Posterior vena cava (tissue), 2 donors: ENCODE data around the gene C1orf50. TPM values are rescaled to one million over a fixed set of nuclear protein-coding genes. Genes with fewer than 3 reads are reported as not detected.
"Not testable (repeated sequence)": the region's sequence is repeated elsewhere in the genome, so short reads cannot be mapped to it uniquely, and the experiment has no call there.

Experiments used
- DNase-seq: peaks from one replicate; pipeline ENCODE4 v3.0.0-alpha.2; 2020; ENCODE audit warnings: low spot score
- intact Hi-C, 2 donors: fragments of 100-400 bp; cut with DNase I; formaldehyde crosslinking; loops; one replicate each; pipeline versions ENCODE4 v1.14.1 to v1.14.2; 2022 to 2023
- total RNA-seq, 2 donors: library from RNA; stranded (reverse); fragmentation: NEBNext Ultra II Directional; extraction: Animal tissue kit (Norgen Biotek cat#: 25700); gene quantifications; one replicate each; pipeline ENCODE4 v1.2.1, GENCODE V29; 2021
- donor health status: DM: yes; HTN: yes; CAD: no.
- donor health status: DM: yes; HTN: yes; CAD: no.

Gene C1orf50
- total RNA-seq, 2 donors from 2014 or later = 6.0 to 6.5 TPM

GRCh38 chr1:42751511-42752070 lies 15.5 kb upstream of the C1orf50 start:
- DNase-seq, intact Hi-C loops: not testable (repeated sequence)

- DNase-seq = no peak
- intact Hi-C loops = no loop called here
Observed at GRCh38 chr1:42752284-42752683, 14.8 kb upstream of the C1orf50 start.

GRCh38 chr1:42753070-42753469 lies 14.0 kb upstream of the C1orf50 start:
- intact Hi-C loops = no loop called here

DNA sequence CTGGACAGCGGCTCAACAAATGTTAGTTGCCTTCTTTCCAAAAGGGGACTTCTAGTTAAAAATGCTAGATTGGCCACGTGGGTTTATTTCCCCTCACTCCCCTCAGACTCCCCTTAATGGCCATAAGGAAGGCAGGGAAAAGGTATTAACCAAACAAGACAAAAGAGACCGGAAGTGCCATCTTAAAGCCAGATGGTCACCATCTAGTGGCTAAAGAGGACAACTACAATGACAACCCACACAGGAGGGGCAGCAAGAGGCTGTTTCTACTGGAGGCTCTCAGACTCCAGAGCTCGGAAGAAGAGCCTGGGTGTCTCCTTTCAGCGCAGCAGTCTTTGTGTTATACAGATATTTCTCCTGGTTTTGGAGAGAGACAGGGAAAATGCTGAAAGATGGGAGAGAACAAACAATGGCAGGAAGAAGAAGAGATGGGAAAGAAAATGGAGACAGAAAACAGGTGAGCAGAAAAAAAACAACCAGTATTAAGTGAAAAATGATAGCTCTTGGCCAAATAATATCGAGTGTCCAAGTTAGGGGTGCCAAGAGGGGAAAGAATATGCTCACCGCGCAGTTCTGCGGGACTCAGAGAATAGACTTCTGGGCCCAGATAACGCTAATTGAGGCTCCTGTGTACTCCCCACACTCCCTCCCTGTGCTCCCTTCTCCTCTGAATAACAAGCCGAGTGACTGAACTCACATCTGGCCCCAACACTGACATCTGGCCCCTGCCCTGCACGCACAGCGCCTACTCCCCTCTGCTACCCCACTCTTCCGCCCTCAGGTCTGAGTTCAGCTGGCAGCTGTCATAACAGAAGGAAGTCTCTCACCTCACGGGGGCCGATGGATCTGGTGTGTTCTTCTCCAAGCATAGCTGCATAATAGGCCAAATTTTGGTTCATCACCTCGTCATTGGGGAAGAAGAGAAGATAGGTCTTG lies 9.8 kb upstream of the C1orf50 start:
- intact Hi-C loops = no loop called here
- peak; percentile 67 for DNase-seq

More at GRCh38 chr1:42753070-42753469, 14.0 kb upstream of the C1orf50 start:
- no peak for DNase-seq

DNA sequence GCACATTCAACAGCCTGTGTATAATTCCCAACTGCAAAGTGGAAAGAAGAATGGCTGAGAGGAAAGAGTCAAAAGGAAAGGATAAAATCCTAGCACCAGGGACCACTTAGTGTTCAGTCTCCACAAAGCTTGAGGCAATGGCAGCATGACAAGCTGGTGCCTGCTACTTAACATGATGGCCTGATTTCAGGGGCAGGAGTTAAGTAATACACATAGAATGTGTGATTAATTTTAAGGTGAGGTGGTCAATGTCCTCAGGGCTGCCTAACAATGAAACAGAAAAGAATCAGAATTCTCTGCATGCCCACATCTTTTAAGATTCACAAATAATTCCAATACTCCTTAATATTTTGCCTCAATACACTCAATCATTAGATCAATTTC lies 9.2 kb upstream of the C1orf50 start:
- no peak for DNase-seq
- intact Hi-C loops = no loop called here

- DNase-seq = no peak
- intact Hi-C loops = no loop called here
Observed at GRCh38 chr1:42758641-42759040, 8.4 kb upstream of the C1orf50 start.

GRCh38 chr1:42759114-42759513 lies 7.9 kb upstream of the C1orf50 start:
- DNase-seq = no peak
- intact Hi-C loops = no loop called here

GRCh38 chr1:42761567-42761966 lies 5.5 kb upstream of the C1orf50 start:
- intact Hi-C loops = no loop called here
- no peak for DNase-seq

DNA sequence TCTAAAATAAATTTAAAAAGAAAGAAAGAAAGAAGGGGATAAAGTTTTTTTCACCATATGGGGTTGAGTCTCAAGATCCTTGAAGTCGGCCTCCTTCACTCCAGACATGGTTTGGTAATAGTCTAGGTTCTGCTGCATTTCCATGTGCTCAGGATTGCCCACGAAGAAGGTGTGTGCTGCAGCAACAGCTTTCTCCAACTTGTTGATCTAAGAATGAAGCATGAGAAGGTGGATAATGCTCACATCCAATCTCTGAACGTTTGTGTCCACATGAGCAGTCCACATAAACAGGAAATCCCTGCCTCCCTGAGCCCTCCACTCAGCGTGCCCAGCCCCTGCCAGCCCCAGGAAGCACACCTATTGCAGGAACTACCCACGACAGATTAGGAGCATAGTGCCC lies 4.8 kb upstream of the C1orf50 start:
- DNase-seq = no peak
- intact Hi-C loops = no loop called here

DNA sequence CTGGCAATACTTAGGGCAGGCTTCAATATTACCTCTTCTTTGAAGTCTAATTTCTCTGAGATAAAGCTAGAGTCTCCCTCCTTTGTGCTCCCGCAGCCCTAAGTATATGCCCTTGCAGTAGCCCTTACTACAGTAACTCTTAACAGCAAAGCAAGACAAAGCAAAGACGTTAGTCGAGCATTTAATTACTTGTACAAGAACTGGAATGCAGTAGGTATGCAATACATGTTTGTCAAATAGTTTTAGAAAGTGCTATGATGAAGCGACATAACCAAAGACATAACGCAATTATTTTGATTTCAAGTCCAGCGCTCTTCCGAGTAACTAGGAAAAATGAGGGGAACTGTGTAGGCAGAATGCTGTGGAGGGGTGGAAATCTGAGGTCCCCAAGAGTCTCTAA lies 1.8 kb upstream of the C1orf50 start:
- intact Hi-C loops = loop anchor here in 1 of 2 donors (5.0 kb wide), 1 partner anchor 82 kb away; the partner anchor contains the start of gene ZNF691
- no peak for DNase-seq

DNA sequence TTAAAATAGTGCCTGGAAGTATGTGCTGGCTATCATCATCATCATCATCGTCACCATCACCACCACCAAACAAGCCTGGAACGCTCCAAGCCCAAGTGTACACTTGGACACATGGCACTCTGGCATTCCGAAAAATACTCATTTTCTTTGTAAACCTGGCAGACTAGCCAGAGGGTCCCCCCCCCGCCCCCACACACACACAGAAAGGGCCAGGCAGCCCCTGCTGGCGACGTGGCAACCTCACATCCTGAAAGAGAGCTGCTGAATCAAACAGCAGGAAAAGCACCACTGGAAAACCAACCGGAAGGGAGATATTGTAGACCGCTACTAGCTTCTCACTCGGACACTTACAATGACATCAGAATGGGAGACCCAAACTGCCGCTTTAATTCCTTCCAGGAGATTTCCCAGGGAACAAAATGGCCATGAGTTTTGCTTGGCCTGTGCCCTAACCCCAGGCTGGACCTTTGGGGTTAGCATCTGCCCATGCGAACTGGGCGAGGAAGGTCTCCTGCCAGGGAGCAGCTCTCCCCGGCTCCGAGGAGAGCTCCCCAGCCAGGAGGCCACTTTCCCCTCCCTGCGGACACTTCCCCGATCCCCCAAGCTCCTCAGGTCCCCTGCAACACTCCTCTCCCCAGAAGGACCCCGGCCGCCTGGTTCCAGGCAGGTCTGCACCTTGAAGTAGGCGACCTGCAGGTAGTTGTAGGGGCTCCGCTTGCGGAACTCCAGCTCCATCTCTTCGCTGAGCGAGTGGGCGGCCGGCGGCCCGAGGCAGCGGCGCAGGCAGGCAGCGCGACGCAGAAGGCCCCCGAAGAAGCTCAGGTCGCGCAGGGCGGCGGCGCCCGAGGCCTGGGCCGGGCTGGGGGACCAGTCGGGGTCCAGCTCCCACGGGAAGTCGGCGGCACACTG lies 963 bp upstream of the C1orf50 start:
- intact Hi-C loops = loop anchor here in 1 of 2 donors (5.0 kb wide), 1 partner anchor 81 kb away; the partner anchor contains the start of gene ZNF691
- peak; percentile 85 for DNase-seq

DNA sequence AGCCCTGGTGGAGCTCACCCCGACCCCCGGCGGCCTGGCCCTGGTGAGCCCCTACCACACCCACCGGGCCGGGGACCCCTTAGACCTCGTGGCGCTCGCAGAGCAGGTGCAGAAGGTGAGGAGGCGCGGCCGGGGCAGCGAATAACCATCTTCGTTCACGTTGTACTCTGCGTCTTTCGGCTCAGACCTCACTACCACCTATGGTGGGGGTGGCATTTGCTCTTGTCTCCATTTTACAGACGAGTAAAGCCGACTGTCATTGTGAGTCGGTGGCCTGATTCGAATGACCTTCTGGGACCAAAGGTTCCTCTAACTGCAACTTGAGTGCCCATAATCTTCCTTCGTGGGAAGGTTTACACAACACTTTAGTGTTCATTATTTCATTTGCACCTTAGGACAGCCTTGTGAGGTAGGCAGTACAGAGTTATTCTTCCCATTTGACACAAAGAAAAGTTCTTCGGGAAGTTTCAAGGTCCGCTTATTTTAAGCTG lies 506 bp downstream of the C1orf50 start:
- intact Hi-C loops = loop anchor here in 1 of 2 donors (5.0 kb wide), 1 partner anchor 80 kb away; the partner anchor contains the start of gene ZNF691
- no peak for DNase-seq

GRCh38 chr1:42768172-42768571 lies 1.1 kb downstream of the C1orf50 start:
- intact Hi-C loops = loop anchor here in 1 of 2 donors (5.0 kb wide), 1 partner anchor 79 kb away; the partner anchor contains the start of gene ZNF691
- DNase-seq = no peak

GRCh38 chr1:42769811-42770210 lies 2.8 kb downstream of the C1orf50 start:
- DNase-seq = no peak
- intact Hi-C loops = loop anchor here in 1 of 2 donors (5.0 kb wide), 1 partner anchor 77 kb away; the partner anchor contains the start of gene ZNF691

DNA sequence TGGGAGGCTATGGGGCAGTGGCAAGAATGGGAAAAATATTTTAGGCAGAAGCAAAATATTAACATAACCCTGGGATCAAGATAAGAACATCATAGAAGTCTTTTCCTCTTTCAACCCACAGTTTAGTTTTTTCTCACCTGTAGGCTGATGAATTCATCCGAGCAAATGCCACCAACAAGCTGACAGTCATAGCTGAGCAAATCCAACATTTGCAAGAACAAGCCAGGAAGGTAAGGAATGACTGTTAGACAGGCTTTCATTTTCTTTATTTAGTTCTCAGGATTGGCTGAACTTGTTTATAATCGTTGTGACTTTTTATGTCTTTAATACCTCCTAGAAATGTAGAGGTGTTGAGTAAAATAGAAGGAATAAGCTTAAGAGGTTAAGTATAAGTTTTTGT lies 6.4 kb downstream of the C1orf50 start:
- intact Hi-C loops = no loop called here
- no peak for DNase-seq

- intact Hi-C loops = no loop called here
- DNase-seq = no peak
Observed at GRCh38 chr1:42774928-42775526, 8.0 kb downstream of the C1orf50 start.

DNA sequence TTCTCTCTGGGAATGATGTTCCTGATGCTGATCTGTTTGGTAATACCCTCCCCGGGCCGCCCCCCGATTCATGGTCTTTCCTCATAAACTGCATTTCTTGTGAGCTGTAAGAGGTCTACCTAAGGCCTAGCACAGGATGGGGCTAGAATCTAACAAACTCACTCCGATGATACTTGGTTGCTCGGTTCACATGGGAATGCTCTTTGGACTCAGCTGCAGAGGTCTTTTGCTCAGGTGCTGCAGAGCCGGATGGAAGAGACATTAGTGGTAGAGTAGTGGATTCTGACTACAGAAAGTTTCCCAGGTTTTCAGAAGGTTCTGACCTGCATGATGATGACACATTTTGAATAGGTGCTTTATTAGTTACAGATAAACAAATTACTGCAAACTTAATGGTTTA lies 9.5 kb downstream of the C1orf50 start:
- intact Hi-C loops = no loop called here

DNA sequence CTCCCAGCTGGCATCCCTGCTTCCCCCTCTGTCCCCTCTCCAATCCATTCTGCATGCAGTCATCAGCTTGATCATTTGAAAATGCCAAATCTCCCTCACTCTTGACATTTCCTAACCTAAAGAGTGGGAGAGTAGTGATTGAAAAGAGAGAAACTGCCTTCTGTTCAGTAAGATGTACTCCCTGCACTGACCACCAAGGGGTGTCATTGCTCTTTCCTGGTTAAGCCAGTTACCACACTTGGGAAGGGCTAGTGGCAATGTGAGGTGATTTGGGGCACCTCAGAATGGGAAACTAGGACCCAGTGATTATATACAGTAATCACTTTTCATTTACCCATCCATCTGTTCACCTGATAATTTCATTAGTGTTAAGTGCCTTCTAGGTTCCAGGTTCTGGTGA lies 10.8 kb downstream of the C1orf50 start:
- intact Hi-C loops = no loop called here
- DNase-seq = no peak

More for the DNA sequence above, 9.5 kb downstream of the C1orf50 start:
- DNase-seq = no peak

GRCh38 chr1:42779725-42780124 lies 12.7 kb downstream of the C1orf50 start:
- intact Hi-C loops = no loop called here
- no peak for DNase-seq
